Stimulated activated CD4-positive, alpha-beta T cell treated with anti-CD3 and anti-CD28 coated beads, Interleukin-4, amount 100 ng/mL, for 4 hours (primary cell): ENCODE data around the gene MRAP.

Source experiments
- DNase-seq, 2 experiments: peaks; one replicate each; pipeline ENCODE4 v3.0.0-alpha.2; 2020

Gene MRAP

GRCh38 chr21:32350211-32350980 is 51.7 kb downstream of the MRAP start:
- no peak for DNase-seq

- DNase-seq = no peak
Observed at GRCh38 chr21:32350981-32351380, 52.3 kb downstream of the MRAP start.

- no peak for DNase-seq
Observed at GRCh38 chr21:32351428-32351827, 52.8 kb downstream of the MRAP start.

- DNase-seq = no peak
Observed at GRCh38 chr21:32352526-32352925, 53.9 kb downstream of the MRAP start.

- no peak for DNase-seq
Observed at GRCh38 chr21:32353002-32353711, 54.5 kb downstream of the MRAP start.

- no peak for DNase-seq
Observed at GRCh38 chr21:32356874-32357395, 58.3 kb downstream of the MRAP start.

- no peak for DNase-seq
Observed at GRCh38 chr21:32359719-32360260, 61.1 kb downstream of the MRAP start.

- DNase-seq = no peak
Observed at GRCh38 chr21:32360401-32360975, 61.8 kb downstream of the MRAP start.
